NK-92 treated with Interleukin-12 subunit alpha and Interleukin-12 subunit beta, amount 100 ng/mL, for 24 hours (cell line): ENCODE data around the gene MRPL46.
"Not testable (repeated sequence)": the region's sequence is repeated elsewhere in the genome, so short reads cannot be mapped to it uniquely, and the experiment has no call there.

Experiments
- DNase-seq: peaks from one replicate; lab custom pipeline; 2025; lab: John Stamatoyannopoulos, UW

The MRPL46 gene

GRCh38 chr15:88441076-88441730 is 26.0 kb downstream of the MRPL46 start:
- no peak for DNase-seq

- DNase-seq: no peak
These were observed 27.2 kb downstream of the MRPL46 start for GRCh38 chr15:88440021-88440420.

GRCh38 chr15:88438181-88438580 is 29.0 kb downstream of the MRPL46 start:
- no peak for DNase-seq

GRCh38 chr15:88434106-88434505 is 33.1 kb downstream of the MRPL46 start:
- DNase-seq: not testable (repeated sequence)

- no peak for DNase-seq
These were observed 34.0 kb downstream of the MRPL46 start for GRCh38 chr15:88433046-88433685.

- DNase-seq: no peak
These were observed 35.7 kb downstream of the MRPL46 start for GRCh38 chr15:88431441-88431840.

- DNase-seq: no peak
These were observed 37.1 kb downstream of the MRPL46 start for GRCh38 chr15:88430051-88430450.

- DNase-seq: no peak
These were observed 38.2 kb downstream of the MRPL46 start for GRCh38 chr15:88428805-88429605.

GRCh38 chr15:88428053-88428452 is 39.1 kb downstream of the MRPL46 start:
- no peak for DNase-seq

- no peak for DNase-seq
These were observed 40.9 kb downstream of the MRPL46 start for GRCh38 chr15:88426304-88426703.

GRCh38 chr15:88423331-88423730 is 43.9 kb downstream of the MRPL46 start:
- no peak for DNase-seq

GRCh38 chr15:88419830-88420229 is 47.4 kb downstream of the MRPL46 start:
- no peak for DNase-seq
